Measurements from ENCODE around the gene RPS6KA5. TPM values are rescaled to one million over a fixed set of nuclear protein-coding genes. Genes with fewer than 3 reads are reported as not detected.

RPS6KA5 gene
- total and polyA plus RNA-seq, 8 donors, result 1.6 to 25.0 (median 8.5) TPM

DNA sequence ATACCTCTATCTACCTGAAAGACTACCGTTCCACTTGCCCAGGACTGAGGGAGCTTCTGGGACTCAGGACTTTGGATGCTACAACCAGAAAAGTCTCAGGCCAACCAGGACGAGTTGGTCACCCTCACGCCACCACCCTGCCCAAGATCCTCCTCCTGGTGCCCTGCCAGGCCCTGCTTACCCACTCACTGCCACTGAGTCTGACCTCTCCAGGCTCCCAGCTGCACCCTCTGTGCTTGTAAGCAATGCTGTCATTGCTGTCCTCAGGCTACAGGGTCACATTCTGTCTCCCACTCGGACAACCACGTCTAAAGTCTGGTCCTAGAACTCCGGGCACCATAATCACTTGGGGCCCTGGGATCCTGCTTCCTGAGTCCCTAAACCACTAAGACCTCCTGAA lies 253.4 kb downstream of the RPS6KA5 start:
- Histone ChIP-seq H3K4me1 (peaks cover 5 to 80% (median 40%) of the 10 kb centered on the region in 4 donors), H3K27ac (peak overlapping the region in 2 of 5 donors; percentile 6 to 49), H3K4me3 (no peak overlapping the region), H3K27me3 (no peaks in the 10 kb centered on the region), H3K9me3 (no peaks in the 10 kb centered on the region), H3K36me3 (no peaks in the 10 kb centered on the region)
- DNase-seq, result no peak
- WGBS, 5 donors, result 68 to 85% (median 84%) methylated on average over 6 of the region's 6 CpGs
- no peak for TF ChIP-seq EP300 (IDR thresholded peaks at IDR 0.05)
- intact Hi-C loops (cut with DNase I; ENCODE audit: low total_unique reads), result no loop called here

DNA sequence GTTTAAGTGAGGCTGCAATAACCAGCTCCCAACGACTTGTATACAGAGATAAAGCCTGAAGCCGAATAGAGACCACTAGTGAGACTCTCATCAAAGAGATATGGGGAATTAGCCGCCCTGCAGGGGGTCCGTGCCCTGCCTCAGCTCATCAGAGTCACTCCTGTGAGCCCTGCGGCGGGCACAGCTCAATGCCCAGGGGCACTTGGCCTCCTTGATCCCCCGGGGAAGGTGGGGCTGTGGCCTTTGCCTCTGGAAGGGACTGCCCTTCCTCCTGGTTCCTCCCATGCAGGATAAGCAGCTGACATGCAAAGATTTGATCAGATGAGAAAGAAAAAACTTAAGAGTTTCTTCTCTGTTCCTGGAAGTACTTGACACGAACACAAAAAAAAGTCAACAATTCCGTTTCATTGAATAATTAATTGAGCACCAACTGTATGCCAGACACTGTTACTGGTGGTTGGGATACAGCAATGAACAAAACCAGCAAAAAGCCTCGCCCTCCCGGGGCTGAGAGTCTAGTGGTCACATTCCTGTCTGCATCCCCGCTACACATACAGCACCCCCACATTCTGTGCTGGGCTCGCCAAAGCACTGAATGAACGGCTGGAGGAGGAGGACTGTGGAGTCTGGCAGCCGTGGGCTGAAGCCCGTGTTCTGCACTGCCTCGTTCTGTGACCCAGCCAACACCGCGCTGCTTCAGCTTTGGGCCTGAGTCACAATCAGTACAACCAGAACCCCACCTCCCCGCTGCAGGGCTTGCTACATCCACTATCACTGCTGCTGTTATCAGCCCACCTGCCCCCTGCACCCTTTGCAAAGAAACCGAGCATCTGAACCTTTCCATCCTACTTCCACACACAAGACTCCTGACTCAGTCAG lies 254.5 kb downstream of the RPS6KA5 start:
- H3K9me3 ChIP-seq, result no peaks in the 10 kb centered on the region
- DNase-seq, result no peak
- H3K27me3 ChIP-seq, result no peaks in the 10 kb centered on the region
- intact Hi-C loops (cut with DNase I; ENCODE audit: low total_unique reads), result no loop called here
- TF ChIP-seq POLR2A (IDR thresholded peaks at IDR 0.05) (no peak), POLR2AphosphoS5 (IDR thresholded peaks at IDR 0.05) (no peak), EP300 (IDR thresholded peaks at IDR 0.05) (no peak)
- TF ChIP-seq, protein P1, sequence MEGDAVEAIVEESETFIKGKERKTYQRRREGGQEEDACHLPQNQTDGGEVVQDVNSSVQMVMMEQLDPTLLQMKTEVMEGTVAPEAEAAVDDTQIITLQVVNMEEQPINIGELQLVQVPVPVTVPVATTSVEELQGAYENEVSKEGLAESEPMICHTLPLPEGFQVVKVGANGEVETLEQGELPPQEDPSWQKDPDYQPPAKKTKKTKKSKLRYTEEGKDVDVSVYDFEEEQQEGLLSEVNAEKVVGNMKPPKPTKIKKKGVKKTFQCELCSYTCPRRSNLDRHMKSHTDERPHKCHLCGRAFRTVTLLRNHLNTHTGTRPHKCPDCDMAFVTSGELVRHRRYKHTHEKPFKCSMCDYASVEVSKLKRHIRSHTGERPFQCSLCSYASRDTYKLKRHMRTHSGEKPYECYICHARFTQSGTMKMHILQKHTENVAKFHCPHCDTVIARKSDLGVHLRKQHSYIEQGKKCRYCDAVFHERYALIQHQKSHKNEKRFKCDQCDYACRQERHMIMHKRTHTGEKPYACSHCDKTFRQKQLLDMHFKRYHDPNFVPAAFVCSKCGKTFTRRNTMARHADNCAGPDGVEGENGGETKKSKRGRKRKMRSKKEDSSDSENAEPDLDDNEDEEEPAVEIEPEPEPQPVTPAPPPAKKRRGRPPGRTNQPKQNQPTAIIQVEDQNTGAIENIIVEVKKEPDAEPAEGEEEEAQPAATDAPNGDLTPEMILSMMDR (IDR thresholded peaks at IDR 0.05), result no peak
- WGBS, 5 donors, result 71 to 83% (median 79%) methylated on average over 19 to 21 of the region's 21 CpGs
- no peaks in the 10 kb centered on the region for H3K36me3 ChIP-seq
- H3K4me3 ChIP-seq, result no peak overlapping the region
- no peak overlapping the region for H3K27ac ChIP-seq
- peaks cover 5 to 69% (median 40%) of the 10 kb centered on the region in 4 donors for H3K4me1 ChIP-seq

DNA sequence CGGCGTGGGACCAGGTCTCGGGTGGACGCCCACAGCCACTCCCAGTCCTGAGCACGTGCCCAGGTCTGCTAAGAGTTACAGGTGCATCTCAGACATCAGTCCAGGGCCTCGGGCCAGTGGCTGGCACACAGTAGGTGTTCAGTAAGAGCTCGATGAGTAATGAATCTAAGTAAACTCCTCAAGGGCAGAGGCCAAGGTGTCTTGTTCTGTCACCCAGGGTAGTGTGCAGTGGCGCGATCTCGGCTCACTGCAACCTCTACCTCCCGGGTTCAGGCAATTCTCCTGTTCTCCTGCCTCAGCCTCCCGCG lies 255.4 kb downstream of the RPS6KA5 start:
- DNase-seq, result no peak
- TF ChIP-seq EP300 (IDR thresholded peaks at IDR 0.05) (no peak), POLR2A (IDR thresholded peaks at IDR 0.05) (no peak), POLR2AphosphoS5 (IDR thresholded peaks at IDR 0.05) (no peak)
- TF ChIP-seq, protein P1 (IDR thresholded peaks at IDR 0.05), result no peak
- intact Hi-C loops (cut with DNase I; ENCODE audit: low total_unique reads), result no loop called here
- Histone ChIP-seq H3K36me3 (no peaks in the 10 kb centered on the region), H3K4me3 (no peak overlapping the region), H3K27ac (no peak overlapping the region), H3K27me3 (no peaks in the 10 kb centered on the region), H3K4me1 (peaks cover 5 to 64% (median 40%) of the 10 kb centered on the region in 4 donors), H3K9me3 (no peaks in the 10 kb centered on the region)
- WGBS, 5 donors, result 92 to 97% (median 93%) methylated on average over 13 of the region's 13 CpGs

DNA sequence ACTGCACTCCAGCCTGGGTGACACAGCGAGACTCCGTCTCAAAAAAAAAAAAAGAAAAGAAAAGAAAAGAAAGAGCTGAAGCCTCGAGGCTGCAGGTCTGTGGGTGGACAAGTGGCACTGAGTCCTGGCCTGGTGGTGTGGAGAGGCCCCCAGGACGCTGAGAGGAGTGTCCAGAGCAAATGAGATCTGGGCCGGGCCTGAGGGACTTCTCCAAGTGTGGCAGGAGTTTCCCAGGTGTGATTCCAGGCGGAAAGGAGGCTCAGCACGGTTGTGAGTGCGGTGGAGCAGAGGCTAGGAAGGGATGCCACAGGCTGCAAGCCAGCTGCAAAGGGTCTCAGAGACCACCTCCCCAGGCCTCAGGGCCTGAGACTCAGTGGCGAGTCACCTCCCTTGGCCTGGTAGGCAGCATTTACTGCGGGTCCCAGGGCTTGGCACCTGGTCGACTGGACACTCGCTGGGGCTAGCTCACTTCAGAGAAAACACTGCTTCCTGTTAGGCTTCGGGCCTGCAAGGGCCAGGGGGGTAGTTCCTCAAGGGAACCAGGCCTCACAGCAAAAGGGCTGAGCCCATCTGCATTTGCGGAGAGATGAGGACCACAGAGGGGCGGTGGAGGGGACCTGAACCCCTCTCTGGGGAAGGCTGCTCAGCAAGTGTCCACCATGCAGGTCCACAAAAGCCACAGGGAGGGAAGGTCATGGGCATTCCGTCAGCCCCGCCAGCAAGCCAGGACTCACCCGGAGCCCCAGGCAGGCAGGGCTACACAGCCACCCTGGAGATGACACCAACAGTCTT lies 256.0 kb downstream of the RPS6KA5 start:
- Histone ChIP-seq H3K9me3 (no peaks in the 10 kb centered on the region), H3K27me3 (no peaks in the 10 kb centered on the region), H3K4me3 (no peak overlapping the region), H3K27ac (peak overlapping the region in 4 of 5 donors; percentile 6 to 60 (median 44)), H3K36me3 (no peaks in the 10 kb centered on the region), H3K4me1 (peaks cover 5 to 59% (median 40%) of the 10 kb centered on the region in 4 donors)
- no peak for DNase-seq
- TF ChIP-seq, protein P1 (IDR thresholded peaks at IDR 0.05), result no peak
- TF ChIP-seq EP300 (IDR thresholded peaks at IDR 0.05) (no peak), POLR2AphosphoS5 (IDR thresholded peaks at IDR 0.05) (no peak), POLR2A (IDR thresholded peaks at IDR 0.05) (no peak)
- 82 to 91% (median 88%) methylated on average over 17 to 18 of the region's 18 CpGs for WGBS, 5 donors
- intact Hi-C loops (cut with DNase I; ENCODE audit: low total_unique reads), result no loop called here

All from stomach (tissue), 9 donors.